WTC11 (cell line): ENCODE measurements around the gene NIFK. TPM values are rescaled to one million over a fixed set of nuclear protein-coding genes. Genes with fewer than 3 reads are reported as not detected.

Experiments used
- ATAC-seq: fragments of 200-7000 bp; cut with Tn5 transposase; 2 replicates; pipeline ENCODE4 v1.10.0; 2021; ENCODE audit warnings: mild to moderate bottlenecking, moderate library complexity
- CTCF ChIA-PET: fragments of 300-600 bp; sonication (Branson Sonifier 250); formaldehyde crosslinking; loops from one replicate; lab custom pipeline; 2021; ENCODE audit warnings: antibody characterized with exemption; lab: Charles Lee
- POLR2A ChIA-PET: fragments of 350-600 bp; sonication (Branson Sonifier 250); formaldehyde crosslinking; loops from one replicate; lab custom pipeline; 2021; ENCODE audit warnings: antibody characterized with exemption; lab: Charles Lee
- DNase-seq: peaks from one replicate; pipeline ENCODE4 v3.0.0; 2021; ENCODE audit warnings: low spot score
- H3K27ac Mint-ChIP-seq: 2 replicates; pipeline ENCODE4 v1.8.0; 2021; ENCODE audit warnings: mixed read lengths
- H3K27me3 Mint-ChIP-seq: 2 replicates; pipeline ENCODE4 v1.8.0; 2021; ENCODE audit warnings: low read depth, mild to moderate bottlenecking, moderate library complexity, mixed read lengths
- H3K36me3 Mint-ChIP-seq: 2 replicates; pipeline ENCODE4 v1.8.0; 2021; ENCODE audit warnings: mixed read lengths
- H3K4me1 Mint-ChIP-seq: 2 replicates; pipeline ENCODE4 v1.8.0; 2022; ENCODE audit warnings: mixed read lengths
- H3K4me3 Mint-ChIP-seq: 2 replicates; pipeline ENCODE4 v1.8.0; 2021; ENCODE audit warnings: mild to moderate bottlenecking, moderate library complexity, mixed read lengths
- H3K9me3 Mint-ChIP-seq: 2 replicates; pipeline ENCODE4 v1.8.0; 2021; ENCODE audit warnings: mixed read lengths
- CBFB ChIP-seq: sonication (generic); formaldehyde crosslinking; IDR thresholded peaks from 2 replicates; pipeline ENCODE4 v1.8.1; 2022; ENCODE audit warnings: mild to moderate bottlenecking, low read depth, missing genetic modification reagents
- CREM ChIP-seq: sonication (generic); formaldehyde crosslinking; IDR thresholded peaks from 2 replicates; pipeline ENCODE4 v1.8.1; 2022; ENCODE audit warnings: mild to moderate bottlenecking, missing genetic modification reagents, moderate library complexity
- JAZF1 ChIP-seq: fragments of 250-450 bp; sonication (Bioruptor Pico); IDR thresholded peaks from 2 replicates; pipeline ENCODE4 v1.9.0; 2021; ENCODE audit warnings: moderate library complexity, mild to moderate bottlenecking, inconsistent platforms
- NFYB ChIP-seq: sonication (generic); formaldehyde crosslinking; conservative IDR thresholded peaks from 2 replicates; pipeline ENCODE4 v1.8.0; 2022; ENCODE audit warnings: low read depth, missing genetic modification reagents
- NR1H2 ChIP-seq: sonication (generic); formaldehyde crosslinking; IDR thresholded peaks from 2 replicates; pipeline ENCODE4 v1.9.0; 2021; ENCODE audit warnings: mild to moderate bottlenecking, moderate library complexity, missing genetic modification reagents
- SMAD3 ChIP-seq: sonication (generic); formaldehyde crosslinking; IDR thresholded peaks from 2 replicates; pipeline ENCODE4 v1.8.0; 2022; ENCODE audit warnings: missing genetic modification reagents, mild to moderate bottlenecking, borderline replicate concordance
- TCF7 ChIP-seq: sonication (generic); formaldehyde crosslinking; IDR thresholded peaks from 2 replicates; pipeline ENCODE4 v1.8.0; 2022; ENCODE audit warnings: mild to moderate bottlenecking, low read depth, missing genetic modification reagents, moderate library complexity
- TEAD4 ChIP-seq: sonication (generic); formaldehyde crosslinking; IDR thresholded peaks from 2 replicates; pipeline ENCODE4 v1.8.0; 2022; ENCODE audit warnings: mild to moderate bottlenecking, missing genetic modification reagents
- ZBTB21 ChIP-seq: sonication (generic); formaldehyde crosslinking; IDR thresholded peaks from 2 replicates; pipeline ENCODE4 v1.8.1; 2023; ENCODE audit warnings: mild to moderate bottlenecking, missing genetic modification reagents, borderline replicate concordance
- ZNF138 ChIP-seq: sonication (generic); formaldehyde crosslinking; conservative IDR thresholded peaks from 2 replicates; pipeline ENCODE4 v1.8.1; 2022; ENCODE audit warnings: mild to moderate bottlenecking, moderate library complexity, missing genetic modification reagents
- total RNA-seq: library from RNA; stranded (reverse); gene quantifications from 3 replicates; pipeline ENCODE4 v1.2.3, GENCODE V29; 2021
- TF ChIP-seq, protein P1 (sequence below): fragments of 250-450 bp; sonication (Bioruptor Pico); IDR thresholded peaks from 2 replicates; pipeline ENCODE4 v1.8.0; 2021; ENCODE audit warnings: mild to moderate bottlenecking
- TF ChIP-seq, protein P2 (sequence below): sonication (generic); formaldehyde crosslinking; IDR thresholded peaks from 2 replicates; pipeline ENCODE4 v1.8.1; 2022; ENCODE audit warnings: low read depth, missing genetic modification reagents, borderline replicate concordance
- TF ChIP-seq, protein P3 (sequence below): sonication (generic); formaldehyde crosslinking; IDR thresholded peaks from 2 replicates; pipeline ENCODE4 v1.8.0; 2022; ENCODE audit warnings: mild to moderate bottlenecking, missing genetic modification reagents
- TF ChIP-seq, protein P4 (sequence below): sonication (generic); formaldehyde crosslinking; conservative IDR thresholded peaks from 2 replicates; pipeline ENCODE4 v1.8.1; 2023; ENCODE audit warnings: mild to moderate bottlenecking, low read depth, missing genetic modification reagents, moderate library complexity
- TF ChIP-seq, protein P5 (sequence below): sonication (generic); formaldehyde crosslinking; IDR thresholded peaks from 2 replicates; pipeline ENCODE4 v1.8.0; 2023; ENCODE audit warnings: mild to moderate bottlenecking, missing genetic modification reagents

The NIFK gene
- total RNA-seq, 1 experiment from 2014 or later: 91.3 TPM

DNA sequence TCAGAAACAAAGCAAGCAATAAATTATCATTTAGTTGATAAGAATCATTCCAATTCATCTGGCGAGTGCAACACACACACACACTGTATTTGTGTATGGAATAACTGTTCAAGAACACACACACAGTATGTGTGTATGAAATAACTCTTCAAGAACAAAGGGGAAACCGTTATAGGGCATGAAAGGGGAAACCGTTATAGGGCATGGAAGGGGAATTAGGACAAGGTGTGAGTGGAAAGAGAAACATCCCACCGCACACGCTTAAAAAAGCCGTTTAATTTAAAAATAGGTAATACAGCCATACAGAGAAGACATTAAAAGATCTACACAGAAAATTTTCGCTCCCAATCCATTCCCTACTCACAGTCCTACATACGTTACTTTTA lies 18.2 kb upstream of the NIFK start:
- no peak for ATAC-seq
- TF ChIP-seq, protein P1, sequence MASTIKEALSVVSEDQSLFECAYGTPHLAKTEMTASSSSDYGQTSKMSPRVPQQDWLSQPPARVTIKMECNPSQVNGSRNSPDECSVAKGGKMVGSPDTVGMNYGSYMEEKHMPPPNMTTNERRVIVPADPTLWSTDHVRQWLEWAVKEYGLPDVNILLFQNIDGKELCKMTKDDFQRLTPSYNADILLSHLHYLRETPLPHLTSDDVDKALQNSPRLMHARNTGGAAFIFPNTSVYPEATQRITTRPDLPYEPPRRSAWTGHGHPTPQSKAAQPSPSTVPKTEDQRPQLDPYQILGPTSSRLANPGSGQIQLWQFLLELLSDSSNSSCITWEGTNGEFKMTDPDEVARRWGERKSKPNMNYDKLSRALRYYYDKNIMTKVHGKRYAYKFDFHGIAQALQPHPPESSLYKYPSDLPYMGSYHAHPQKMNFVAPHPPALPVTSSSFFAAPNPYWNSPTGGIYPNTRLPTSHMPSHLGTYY (CRISPR knock-in tag): no peak
- TF ChIP-seq NR1H2 (CRISPR knock-in tag) (no peak), ZNF138 (no peak), TEAD4 (CRISPR knock-in tag) (no peak), ZBTB21 (CRISPR knock-in tag) (no peak), NFYB (CRISPR knock-in tag) (no peak), CREM (CRISPR knock-in tag) (no peak), TCF7 (CRISPR knock-in tag) (no peak), SMAD3 (no peak)
- TF ChIP-seq, protein P2, sequence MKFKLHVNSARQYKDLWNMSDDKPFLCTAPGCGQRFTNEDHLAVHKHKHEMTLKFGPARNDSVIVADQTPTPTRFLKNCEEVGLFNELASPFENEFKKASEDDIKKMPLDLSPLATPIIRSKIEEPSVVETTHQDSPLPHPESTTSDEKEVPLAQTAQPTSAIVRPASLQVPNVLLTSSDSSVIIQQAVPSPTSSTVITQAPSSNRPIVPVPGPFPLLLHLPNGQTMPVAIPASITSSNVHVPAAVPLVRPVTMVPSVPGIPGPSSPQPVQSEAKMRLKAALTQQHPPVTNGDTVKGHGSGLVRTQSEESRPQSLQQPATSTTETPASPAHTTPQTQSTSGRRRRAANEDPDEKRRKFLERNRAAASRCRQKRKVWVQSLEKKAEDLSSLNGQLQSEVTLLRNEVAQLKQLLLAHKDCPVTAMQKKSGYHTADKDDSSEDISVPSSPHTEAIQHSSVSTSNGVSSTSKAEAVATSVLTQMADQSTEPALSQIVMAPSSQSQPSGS: no peak
- TF ChIP-seq, protein P3, sequence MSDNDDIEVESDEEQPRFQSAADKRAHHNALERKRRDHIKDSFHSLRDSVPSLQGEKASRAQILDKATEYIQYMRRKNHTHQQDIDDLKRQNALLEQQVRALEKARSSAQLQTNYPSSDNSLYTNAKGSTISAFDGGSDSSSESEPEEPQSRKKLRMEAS (CRISPR knock-in tag): no peak
- TF ChIP-seq, protein P4, sequence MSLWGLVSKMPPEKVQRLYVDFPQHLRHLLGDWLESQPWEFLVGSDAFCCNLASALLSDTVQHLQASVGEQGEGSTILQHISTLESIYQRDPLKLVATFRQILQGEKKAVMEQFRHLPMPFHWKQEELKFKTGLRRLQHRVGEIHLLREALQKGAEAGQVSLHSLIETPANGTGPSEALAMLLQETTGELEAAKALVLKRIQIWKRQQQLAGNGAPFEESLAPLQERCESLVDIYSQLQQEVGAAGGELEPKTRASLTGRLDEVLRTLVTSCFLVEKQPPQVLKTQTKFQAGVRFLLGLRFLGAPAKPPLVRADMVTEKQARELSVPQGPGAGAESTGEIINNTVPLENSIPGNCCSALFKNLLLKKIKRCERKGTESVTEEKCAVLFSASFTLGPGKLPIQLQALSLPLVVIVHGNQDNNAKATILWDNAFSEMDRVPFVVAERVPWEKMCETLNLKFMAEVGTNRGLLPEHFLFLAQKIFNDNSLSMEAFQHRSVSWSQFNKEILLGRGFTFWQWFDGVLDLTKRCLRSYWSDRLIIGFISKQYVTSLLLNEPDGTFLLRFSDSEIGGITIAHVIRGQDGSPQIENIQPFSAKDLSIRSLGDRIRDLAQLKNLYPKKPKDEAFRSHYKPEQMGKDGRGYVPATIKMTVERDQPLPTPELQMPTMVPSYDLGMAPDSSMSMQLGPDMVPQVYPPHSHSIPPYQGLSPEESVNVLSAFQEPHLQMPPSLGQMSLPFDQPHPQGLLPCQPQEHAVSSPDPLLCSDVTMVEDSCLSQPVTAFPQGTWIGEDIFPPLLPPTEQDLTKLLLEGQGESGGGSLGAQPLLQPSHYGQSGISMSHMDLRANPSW (CRISPR knock-in tag): no peak
- H3K27me3 Mint-ChIP-seq: no peaks in the 10 kb centered on the region

DNA sequence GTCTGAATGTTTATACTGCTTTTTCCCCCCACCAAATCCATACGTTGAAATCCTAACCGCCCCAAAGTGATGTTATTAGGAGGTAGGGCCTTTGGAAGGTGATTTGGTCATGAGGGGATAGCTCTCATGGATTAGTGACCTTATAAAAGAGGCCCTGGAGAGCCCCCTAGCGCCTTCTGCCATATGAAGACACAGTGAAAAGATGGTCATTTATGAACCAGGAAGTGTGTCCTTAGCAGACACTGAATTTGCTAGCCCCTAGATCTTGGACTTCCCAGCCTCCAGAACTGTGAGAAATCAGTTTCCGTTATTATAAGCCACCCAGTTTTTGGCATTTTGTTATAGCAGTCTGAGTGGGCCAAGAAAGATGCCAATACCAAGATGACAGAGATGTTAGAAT lies 11.5 kb upstream of the NIFK start:
- DNase-seq: peak; percentile 28
- H3K36me3 Mint-ChIP-seq: no peaks in the 10 kb centered on the region
- POLR2A ChIA-PET: no interaction called here
- CTCF ChIA-PET: interaction anchor here (0.6 to 1.0 kb wide), 5 partner anchors 9 to 346 kb away, joined by 3 to 7 read pairs (median 3); partner anchors contain the start of gene NIFK
- no peaks in the 10 kb centered on the region for H3K9me3 Mint-ChIP-seq
- no peak overlapping the region for H3K27ac Mint-ChIP-seq
- H3K27me3 Mint-ChIP-seq: no peaks in the 10 kb centered on the region; the same call in 1 of the 2 replicates
- ATAC-seq: peak; percentile 94
- H3K4me3 Mint-ChIP-seq: no peak overlapping the region
- no peaks in the 10 kb centered on the region for H3K4me1 Mint-ChIP-seq
- no peak for TF ChIP-seq NR1H2 (CRISPR knock-in tag)
- TF ChIP-seq, protein P5, sequence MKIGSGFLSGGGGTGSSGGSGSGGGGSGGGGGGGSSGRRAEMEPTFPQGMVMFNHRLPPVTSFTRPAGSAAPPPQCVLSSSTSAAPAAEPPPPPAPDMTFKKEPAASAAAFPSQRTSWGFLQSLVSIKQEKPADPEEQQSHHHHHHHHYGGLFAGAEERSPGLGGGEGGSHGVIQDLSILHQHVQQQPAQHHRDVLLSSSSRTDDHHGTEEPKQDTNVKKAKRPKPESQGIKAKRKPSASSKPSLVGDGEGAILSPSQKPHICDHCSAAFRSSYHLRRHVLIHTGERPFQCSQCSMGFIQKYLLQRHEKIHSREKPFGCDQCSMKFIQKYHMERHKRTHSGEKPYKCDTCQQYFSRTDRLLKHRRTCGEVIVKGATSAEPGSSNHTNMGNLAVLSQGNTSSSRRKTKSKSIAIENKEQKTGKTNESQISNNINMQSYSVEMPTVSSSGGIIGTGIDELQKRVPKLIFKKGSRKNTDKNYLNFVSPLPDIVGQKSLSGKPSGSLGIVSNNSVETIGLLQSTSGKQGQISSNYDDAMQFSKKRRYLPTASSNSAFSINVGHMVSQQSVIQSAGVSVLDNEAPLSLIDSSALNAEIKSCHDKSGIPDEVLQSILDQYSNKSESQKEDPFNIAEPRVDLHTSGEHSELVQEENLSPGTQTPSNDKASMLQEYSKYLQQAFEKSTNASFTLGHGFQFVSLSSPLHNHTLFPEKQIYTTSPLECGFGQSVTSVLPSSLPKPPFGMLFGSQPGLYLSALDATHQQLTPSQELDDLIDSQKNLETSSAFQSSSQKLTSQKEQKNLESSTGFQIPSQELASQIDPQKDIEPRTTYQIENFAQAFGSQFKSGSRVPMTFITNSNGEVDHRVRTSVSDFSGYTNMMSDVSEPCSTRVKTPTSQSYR (CRISPR knock-in tag): no peak
- no peak for TF ChIP-seq CBFB (CRISPR knock-in tag)
- no peak for TF ChIP-seq JAZF1 (CRISPR knock-in tag)

More for the DNA sequence above, 18.2 kb upstream of the NIFK start:
- Mint-ChIP-seq H3K4me3 (peak overlapping the region; percentile 91), H3K27ac (peak overlapping the region; percentile 92), H3K9me3 (no peaks in the 10 kb centered on the region), H3K36me3 (peaks cover 26% of the 10 kb centered on the region), H3K4me1 (peaks cover 12% of the 10 kb centered on the region)
- DNase-seq: no peak
- POLR2A ChIA-PET: interaction anchor here (0.6 to 1.0 kb wide), 2 partner anchors 18 to 670 kb away, joined by 3 read pairs; partner anchors contain the start of gene NIFK
- CTCF ChIA-PET: interaction anchor here (0.9 to 1.0 kb wide), 2 partner anchors 9 to 352 kb away, joined by 3 read pairs; no protein-coding TSS in a partner anchor
